Measurements from ENCODE around the gene APBA2.

DNA sequence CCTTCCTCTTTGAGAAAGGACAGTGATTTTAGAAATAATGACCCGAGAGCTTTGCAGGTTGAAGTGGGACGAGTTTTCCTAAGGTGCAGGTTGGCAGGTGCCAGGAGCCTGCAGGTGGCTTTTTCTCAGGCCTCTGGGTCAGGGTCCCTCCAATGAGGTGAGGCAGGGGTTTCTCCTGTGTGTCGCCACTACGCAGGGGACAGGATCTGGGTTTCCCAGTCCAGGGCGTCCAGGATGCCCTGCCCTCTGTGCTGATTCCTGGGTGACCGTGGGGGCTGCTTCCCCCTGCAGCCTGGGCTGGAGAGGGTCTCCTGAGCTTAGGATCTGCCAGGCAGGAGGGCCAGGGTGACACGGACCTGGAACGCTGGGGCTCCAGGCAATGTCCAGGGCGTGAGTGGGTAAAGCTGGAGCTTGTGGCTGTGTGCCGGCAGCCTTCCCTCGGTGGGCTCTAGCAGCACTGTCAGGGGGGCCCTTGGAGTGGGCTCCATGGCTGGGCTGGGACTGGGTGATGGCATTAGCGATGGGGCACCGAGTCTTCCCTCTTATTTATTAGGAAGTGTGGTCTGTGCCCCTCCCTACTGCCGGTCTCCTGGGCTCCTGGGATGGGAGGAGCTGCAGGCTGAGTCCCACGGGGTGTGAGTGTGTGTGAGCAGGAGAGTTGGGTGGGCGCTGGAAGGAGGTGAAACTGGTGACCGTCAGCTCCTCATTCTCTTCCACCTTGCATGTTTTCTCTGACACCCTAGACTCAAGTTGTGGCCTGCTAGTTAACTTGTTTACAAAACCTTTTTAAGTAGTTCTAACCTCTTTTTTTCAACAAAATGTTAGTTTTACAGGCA is 1.8 kb downstream of the APBA2 start:
- TF ChIP-seq, protein P1, sequence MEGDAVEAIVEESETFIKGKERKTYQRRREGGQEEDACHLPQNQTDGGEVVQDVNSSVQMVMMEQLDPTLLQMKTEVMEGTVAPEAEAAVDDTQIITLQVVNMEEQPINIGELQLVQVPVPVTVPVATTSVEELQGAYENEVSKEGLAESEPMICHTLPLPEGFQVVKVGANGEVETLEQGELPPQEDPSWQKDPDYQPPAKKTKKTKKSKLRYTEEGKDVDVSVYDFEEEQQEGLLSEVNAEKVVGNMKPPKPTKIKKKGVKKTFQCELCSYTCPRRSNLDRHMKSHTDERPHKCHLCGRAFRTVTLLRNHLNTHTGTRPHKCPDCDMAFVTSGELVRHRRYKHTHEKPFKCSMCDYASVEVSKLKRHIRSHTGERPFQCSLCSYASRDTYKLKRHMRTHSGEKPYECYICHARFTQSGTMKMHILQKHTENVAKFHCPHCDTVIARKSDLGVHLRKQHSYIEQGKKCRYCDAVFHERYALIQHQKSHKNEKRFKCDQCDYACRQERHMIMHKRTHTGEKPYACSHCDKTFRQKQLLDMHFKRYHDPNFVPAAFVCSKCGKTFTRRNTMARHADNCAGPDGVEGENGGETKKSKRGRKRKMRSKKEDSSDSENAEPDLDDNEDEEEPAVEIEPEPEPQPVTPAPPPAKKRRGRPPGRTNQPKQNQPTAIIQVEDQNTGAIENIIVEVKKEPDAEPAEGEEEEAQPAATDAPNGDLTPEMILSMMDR (IDR thresholded peaks at IDR 0.05) = no peak
- TF ChIP-seq POLR2A (IDR thresholded peaks at IDR 0.05) = no peak
